HCT116 (cell line): Measurements from ENCODE around the gene CPLX4. TPM values are rescaled to one million over a fixed set of nuclear protein-coding genes. Genes with fewer than 3 reads are reported as not detected.

ENCODE experiments used
- ATAC-seq: fragments of 200-7000 bp; cut with Tn5 transposase; 2 replicates; pipeline ENCODE4 v1.9.1; 2020; ENCODE audit warnings: mild to moderate bottlenecking, moderate library complexity
- BruUV-seq: library from RNA; stranded (reverse); fragments of 400-500 nt; replicated peaks from 2 replicates; lab custom pipeline; 2021; lab: Mats Ljungman, UMichigan
- CTCF ChIA-PET: fragments of 300-600 bp; sonication (Branson Sonifier 250); formaldehyde crosslinking; loops from one replicate; lab custom pipeline; 2021; ENCODE audit warnings: antibody characterized with exemption; lab: Charles Lee
- POLR2A ChIA-PET: fragments of 300-600, 350-600 bp; sonication (Branson Sonifier 250); formaldehyde crosslinking; loops from one replicate; lab custom pipeline; 2021; ENCODE audit warnings: antibody characterized with exemption; lab: Charles Lee
- RAD21 ChIA-PET, 2 experiments: fragments of 300-600 bp; sonication (Branson Sonifier 250); formaldehyde crosslinking; loops; one replicate each; lab custom pipeline; 2023; ENCODE audit warnings: low total read pairs in 2 of 2; ENCODE audit not compliant: uncharacterized antibody in 2 of 2, unreplicated experiment in 2 of 2, low non-redundant PET in 1 of 2; lab: Charles Lee
- DNase-seq: peaks from one replicate; pipeline ENCODE4 v3.0.0-alpha.2; 2010; ENCODE audit warnings: low read depth, low spot score
- H2AFZ ChIP-seq: fragments of 200-600 bp; shearing (Covaris generic), sonication (generic); 2 replicates; pipeline ENCODE4 v1.6.1; 2017; ENCODE audit warnings: low read depth, mixed run types, mixed read lengths, antibody characterized with exemption, low read length; ENCODE audit not compliant: poor library complexity, severe bottlenecking
- H3K27ac ChIP-seq: 2 replicates; pipeline ENCODE4 v1.5.1; 2012; ENCODE audit warnings: low read depth, low read length
- H3K27me3 ChIP-seq: fragments of 200-600 bp; sonication (generic); 2 replicates; pipeline ENCODE4 v1.6.1; 2016; ENCODE audit warnings: mixed run types, low read length, mixed read lengths; ENCODE audit not compliant: insufficient read depth
- H3K36me3 ChIP-seq, 2 experiments: fragments of 200-500 bp in 1 of 2; fragments of 200-600 bp in 1 of 2; sonication (Bioruptor generic) in 1 of 2; sonication (generic) in 1 of 2; 2 replicates each; pipeline versions ENCODE4 v1.5.1 to v1.6.1; 2014 to 2016; ENCODE audit warnings: low read length in 2 of 2, inconsistent platforms in 1 of 2, mixed read lengths in 1 of 2, mixed run types in 1 of 2; ENCODE audit not compliant: insufficient read depth in 2 of 2, control insufficient read depth in 1 of 2
- H3K4me1 ChIP-seq, 2 experiments: fragments of 200-600 bp in 1 of 2; sonication (generic) in 1 of 2; 2 replicates each; pipeline versions ENCODE4 v1.5.1 to v1.6.1; 2012 to 2017; ENCODE audit warnings: low read length in 2 of 2, inconsistent platforms in 1 of 2, mild to moderate bottlenecking in 1 of 2, mixed read lengths in 1 of 2, mixed run types in 1 of 2, moderate library complexity in 1 of 2; ENCODE audit not compliant: insufficient read depth in 2 of 2, control insufficient read depth in 1 of 2
- H3K4me2 ChIP-seq: fragments of 200-600 bp; sonication (generic); 2 replicates; pipeline ENCODE4 v1.6.1; 2017; ENCODE audit warnings: mixed run types, low read length, mixed read lengths
- H3K4me3 ChIP-seq, 2 experiments: fragments of 200-600 bp in 1 of 2; sonication (generic) in 1 of 2; replicated peaks in 1 of 2; 2 replicates each; pipeline ENCODE4 v1.5.1; 2011 to 2016; ENCODE audit warnings: low read length in 2 of 2, control low read depth in 1 of 2, low read depth in 1 of 2, mild to moderate bottlenecking in 1 of 2, mixed read lengths in 1 of 2, mixed run types in 1 of 2
- H3K79me2 ChIP-seq: fragments of 200-600 bp; sonication (generic); 2 replicates; pipeline ENCODE4 v1.6.1; 2017; ENCODE audit warnings: mild to moderate bottlenecking, mixed run types, low read length, moderate library complexity, mixed read lengths; ENCODE audit not compliant: insufficient read depth
- H3K9ac ChIP-seq: fragments of 200-600 bp; sonication (generic); 2 replicates; pipeline ENCODE4 v1.6.1; 2016; ENCODE audit warnings: low read length, mixed read lengths
- H3K9me2 ChIP-seq: fragments of 200-600 bp; sonication (generic), shearing (Covaris generic); 2 replicates; pipeline ENCODE4 v1.6.1; 2017; ENCODE audit warnings: mixed run types, mild to moderate bottlenecking, moderate library complexity; ENCODE audit not compliant: insufficient read depth
- H3K9me3 ChIP-seq, 2 experiments: fragments of 200-500 bp in 1 of 2; fragments of 200-600 bp in 1 of 2; sonication (Bioruptor generic) in 1 of 2; sonication (generic) in 1 of 2; 2 replicates each; pipeline ENCODE4 v1.6.1; 2014 to 2017; ENCODE audit warnings: low read length in 2 of 2, mixed read lengths in 2 of 2, inconsistent platforms in 1 of 2, low read depth in 1 of 2, mild to moderate bottlenecking in 1 of 2, mixed run types in 1 of 2, moderate library complexity in 1 of 2; ENCODE audit not compliant: control insufficient read depth in 1 of 2, insufficient read depth in 1 of 2
- H4K20me1 ChIP-seq: fragments of 200-600 bp; sonication (generic), shearing (Covaris generic); 2 replicates; pipeline ENCODE4 v1.6.1; 2017; ENCODE audit warnings: mixed run types, mild to moderate bottlenecking, moderate library complexity; ENCODE audit not compliant: insufficient read depth
- CBX3 ChIP-seq: IDR thresholded peaks from 2 replicates; pipeline ENCODE4 v1.6.1; 2012; ENCODE audit warnings: low read depth
- CEBPB ChIP-seq: IDR thresholded peaks from 2 replicates; pipeline ENCODE4 v1.6.1; 2012; ENCODE audit warnings: low read depth
- EZH2 ChIP-seq: fragments of 200-600 bp; sonication (generic); IDR thresholded peaks from 2 replicates; pipeline ENCODE4 v1.6.1; 2017; ENCODE audit warnings: antibody characterized with exemption, mixed run types
- FOSL1 ChIP-seq: IDR thresholded peaks from 2 replicates; pipeline ENCODE4 v1.6.1; 2012; ENCODE audit warnings: low read depth
- MAX ChIP-seq: IDR thresholded peaks from 2 replicates; pipeline ENCODE4 v1.6.1; 2012
- REST ChIP-seq: IDR thresholded peaks from 2 replicates; pipeline ENCODE4 v1.6.1; 2012; ENCODE audit warnings: low read depth
- SRF ChIP-seq: IDR thresholded peaks from 2 replicates; pipeline ENCODE4 v1.6.1; 2012; ENCODE audit warnings: low read depth
- TCF7L2 ChIP-seq: IDR thresholded peaks from 2 replicates; pipeline ENCODE4 v1.7.0; 2011; ENCODE audit warnings: borderline replicate concordance, inconsistent platforms; ENCODE audit not compliant: insufficient read depth, insufficient read length; ENCODE audit errors: extremely low read depth
- YY1 ChIP-seq: IDR thresholded peaks from 2 replicates; pipeline ENCODE4 v1.6.1; 2011; ENCODE audit warnings: low read length, low read depth, moderate library complexity, mild to moderate bottlenecking; ENCODE audit not compliant: insufficient replicate concordance; ENCODE audit errors: extremely low read depth
- ZFX ChIP-seq: fragments of 450-650 bp; IDR thresholded peaks from 2 replicates; pipeline ENCODE4 v1.6.1; 2017
- ZNF274 ChIP-seq: fragments of 200-500 bp; sonication (Bioruptor generic); IDR thresholded peaks from 2 replicates; pipeline ENCODE4 v1.6.1; 2014; ENCODE audit warnings: mild to moderate bottlenecking, low read depth, low read length, inconsistent platforms
- intact Hi-C: fragments of 100-400 bp; cut with micrococcal nuclease; formaldehyde crosslinking; loops from 2 replicates; pipeline ENCODE4 v1.10.0; 2022
- total RNA-seq: library from RNA; stranded (reverse); gene quantifications from one replicate; pipeline ENCODE4 v1.2.1, GENCODE V29; 2021; ENCODE audit not compliant: unreplicated experiment
- TF ChIP-seq, protein P1 (sequence below): IDR thresholded peaks from 2 replicates; pipeline ENCODE4 v1.6.1; 2011; ENCODE audit warnings: mild to moderate bottlenecking, low read length, moderate library complexity; ENCODE audit not compliant: insufficient replicate concordance; ENCODE audit errors: extremely low read depth
- TF ChIP-seq, protein P2 (sequence below): IDR thresholded peaks from 2 replicates; pipeline ENCODE4 v1.6.1; 2012

CPLX4 gene
- total RNA-seq, 1 experiment from 2014 or later: not detected

GRCh38 chr18:59308938-59309260 is 9.6 kb downstream of the CPLX4 start:
- Histone ChIP-seq H3K79me2 (no peaks in the 10 kb centered on the region), H3K9ac (no peak overlapping the region), H2AFZ (peak overlapping the region; percentile 93), H3K4me3 (peak overlapping the region; percentile 40 to 54)
- DNase-seq: no peak
- no peak for ATAC-seq
- ChIA-PET POLR2A (no interaction called here), RAD21 (interaction anchor here (1.8 to 3.1 kb wide), 2 partner anchors 93 kb away, joined by 24 to 27 read pairs; no protein-coding TSS in a partner anchor)
- intact Hi-C loops: loop anchor here (1.0 to 2.0 kb wide), 2 partner anchors 60 to 94 kb away; no protein-coding TSS in a partner anchor
- TF ChIP-seq MAX (no peak; the same call in 1 of the 2 replicates), ZNF274 (no peak), SRF (no peak), FOSL1 (no peak), EZH2 (no peak), REST (no peak), CEBPB (no peak), ZFX (no peak), CBX3 (no peak), YY1 (no peak), TCF7L2 (no peak)
- TF ChIP-seq, protein P1, sequence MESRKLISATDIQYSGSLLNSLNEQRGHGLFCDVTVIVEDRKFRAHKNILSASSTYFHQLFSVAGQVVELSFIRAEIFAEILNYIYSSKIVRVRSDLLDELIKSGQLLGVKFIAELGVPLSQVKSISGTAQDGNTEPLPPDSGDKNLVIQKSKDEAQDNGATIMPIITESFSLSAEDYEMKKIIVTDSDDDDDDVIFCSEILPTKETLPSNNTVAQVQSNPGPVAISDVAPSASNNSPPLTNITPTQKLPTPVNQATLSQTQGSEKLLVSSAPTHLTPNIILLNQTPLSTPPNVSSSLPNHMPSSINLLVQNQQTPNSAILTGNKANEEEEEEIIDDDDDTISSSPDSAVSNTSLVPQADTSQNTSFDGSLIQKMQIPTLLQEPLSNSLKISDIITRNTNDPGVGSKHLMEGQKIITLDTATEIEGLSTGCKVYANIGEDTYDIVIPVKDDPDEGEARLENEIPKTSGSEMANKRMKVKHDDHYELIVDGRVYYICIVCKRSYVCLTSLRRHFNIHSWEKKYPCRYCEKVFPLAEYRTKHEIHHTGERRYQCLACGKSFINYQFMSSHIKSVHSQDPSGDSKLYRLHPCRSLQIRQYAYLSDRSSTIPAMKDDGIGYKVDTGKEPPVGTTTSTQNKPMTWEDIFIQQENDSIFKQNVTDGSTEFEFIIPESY: no peak
- TF ChIP-seq, protein P2, sequence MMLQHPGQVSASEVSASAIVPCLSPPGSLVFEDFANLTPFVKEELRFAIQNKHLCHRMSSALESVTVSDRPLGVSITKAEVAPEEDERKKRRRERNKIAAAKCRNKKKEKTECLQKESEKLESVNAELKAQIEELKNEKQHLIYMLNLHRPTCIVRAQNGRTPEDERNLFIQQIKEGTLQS: no peak
- TF ChIP-seq, all 23 proteins: peak for 0
- H3K27me3 ChIP-seq: no peaks in the 10 kb centered on the region
- no peaks in the 10 kb centered on the region for H3K36me3 ChIP-seq
- H3K4me1 ChIP-seq: peaks cover 0 to 22% of the 10 kb centered on the region in 2 experiments; a peak in 3 of 4 replicates
- H3K4me2 ChIP-seq: peak overlapping the region; percentile 92
- no peak overlapping the region for H3K27ac ChIP-seq
- CTCF ChIA-PET: interaction anchor here (0.6 to 4.5 kb wide), 8 partner anchors 9 to 515 kb away, joined by 3 to 110 read pairs (median 4); partner anchors contain the start of gene CPLX4
- H3K9me2 ChIP-seq: no peaks in the 10 kb centered on the region
- no TSS peak for BruUV-seq
- H3K9me3 ChIP-seq: no peaks in the 10 kb centered on the region
- no peaks in the 10 kb centered on the region for H4K20me1 ChIP-seq
